HG02981 (cell line): Measurements from ENCODE around the gene RNF4.
"Not testable (repeated sequence)": the region's sequence is repeated elsewhere in the genome, so short reads cannot be mapped to it uniquely, and the experiment has no call there.

Experiments used
- ATAC-seq: cut with Tn5 transposase; IDR thresholded peaks from one replicate; pipeline ENCODE4 v1.9.1; 2021; ENCODE audit warnings: mild to moderate bottlenecking, moderate library complexity; ENCODE audit not compliant: unreplicated experiment

Gene RNF4

GRCh38 chr4:2485956-2486355 lies 17.1 kb downstream of the RNF4 start:
- no peak for ATAC-seq

GRCh38 chr4:2486981-2487380 lies 18.1 kb downstream of the RNF4 start:
- no peak for ATAC-seq

- ATAC-seq, result peak; percentile 55
Measured at GRCh38 chr4:2487632-2488031, 18.7 kb downstream of the RNF4 start.

- no peak for ATAC-seq
Measured at GRCh38 chr4:2489081-2489805, 20.3 kb downstream of the RNF4 start.

- no peak for ATAC-seq
Measured at GRCh38 chr4:2489841-2490552, 21.1 kb downstream of the RNF4 start.

GRCh38 chr4:2492970-2493369 lies 24.1 kb downstream of the RNF4 start:
- ATAC-seq, result no peak

- ATAC-seq, result no peak
Measured at GRCh38 chr4:2494992-2495391, 26.1 kb downstream of the RNF4 start.

- no peak for ATAC-seq
Measured at GRCh38 chr4:2497324-2497723, 28.4 kb downstream of the RNF4 start.

- peak; percentile 94 for ATAC-seq
Measured at GRCh38 chr4:2497931-2498330, 29.0 kb downstream of the RNF4 start.

- ATAC-seq, result no peak
Measured at GRCh38 chr4:2500547-2500946, 31.6 kb downstream of the RNF4 start.

GRCh38 chr4:2501034-2501594 lies 32.2 kb downstream of the RNF4 start:
- no peak for ATAC-seq

GRCh38 chr4:2503809-2504208 lies 34.9 kb downstream of the RNF4 start:
- ATAC-seq, result no peak

- ATAC-seq, result no peak
Measured at GRCh38 chr4:2507259-2507658, 38.4 kb downstream of the RNF4 start.

- ATAC-seq, result no peak
Measured at GRCh38 chr4:2507855-2508254, 38.9 kb downstream of the RNF4 start.

- ATAC-seq, result no peak
Measured at GRCh38 chr4:2510351-2511259, 41.7 kb downstream of the RNF4 start.

GRCh38 chr4:2511645-2512131 lies 42.8 kb downstream of the RNF4 start:
- no peak for ATAC-seq

- no peak for ATAC-seq
Measured at GRCh38 chr4:2512396-2513135, 43.7 kb downstream of the RNF4 start.

GRCh38 chr4:2514193-2514592 lies 45.3 kb downstream of the RNF4 start:
- not testable (repeated sequence) for ATAC-seq

- ATAC-seq, result not testable (repeated sequence)
Measured at GRCh38 chr4:2514944-2515343, 46.0 kb downstream of the RNF4 start.

GRCh38 chr4:2515830-2516550 lies 47.1 kb downstream of the RNF4 start:
- ATAC-seq, result no peak
